Measurements from ENCODE around the gene MAP3K14.

DNA sequence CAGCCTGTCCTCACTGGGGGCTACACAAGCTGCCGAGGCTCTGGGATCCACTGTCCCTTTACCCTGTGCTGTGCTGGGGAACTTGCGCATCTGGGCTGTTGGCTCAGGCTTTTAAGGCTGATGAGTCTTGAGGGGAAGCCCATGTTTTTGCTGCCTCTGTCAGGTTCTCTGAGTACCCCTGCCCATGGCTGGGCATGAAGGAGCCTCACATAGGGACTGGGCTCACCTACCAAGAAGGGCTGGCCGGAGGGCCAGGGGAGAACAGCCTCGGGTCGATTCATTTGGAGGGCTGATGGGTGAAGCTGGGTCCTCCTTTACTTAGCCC is 80.6 kb downstream of the MAP3K14 start:
- TF ChIP-seq, protein P1, sequence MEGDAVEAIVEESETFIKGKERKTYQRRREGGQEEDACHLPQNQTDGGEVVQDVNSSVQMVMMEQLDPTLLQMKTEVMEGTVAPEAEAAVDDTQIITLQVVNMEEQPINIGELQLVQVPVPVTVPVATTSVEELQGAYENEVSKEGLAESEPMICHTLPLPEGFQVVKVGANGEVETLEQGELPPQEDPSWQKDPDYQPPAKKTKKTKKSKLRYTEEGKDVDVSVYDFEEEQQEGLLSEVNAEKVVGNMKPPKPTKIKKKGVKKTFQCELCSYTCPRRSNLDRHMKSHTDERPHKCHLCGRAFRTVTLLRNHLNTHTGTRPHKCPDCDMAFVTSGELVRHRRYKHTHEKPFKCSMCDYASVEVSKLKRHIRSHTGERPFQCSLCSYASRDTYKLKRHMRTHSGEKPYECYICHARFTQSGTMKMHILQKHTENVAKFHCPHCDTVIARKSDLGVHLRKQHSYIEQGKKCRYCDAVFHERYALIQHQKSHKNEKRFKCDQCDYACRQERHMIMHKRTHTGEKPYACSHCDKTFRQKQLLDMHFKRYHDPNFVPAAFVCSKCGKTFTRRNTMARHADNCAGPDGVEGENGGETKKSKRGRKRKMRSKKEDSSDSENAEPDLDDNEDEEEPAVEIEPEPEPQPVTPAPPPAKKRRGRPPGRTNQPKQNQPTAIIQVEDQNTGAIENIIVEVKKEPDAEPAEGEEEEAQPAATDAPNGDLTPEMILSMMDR (IDR thresholded peaks at IDR 0.05), result no peak
- TF ChIP-seq EZH2 (IDR thresholded peaks at IDR 0.05) (no peak), EZH2phosphoT487 (IDR thresholded peaks at IDR 0.05) (no peak)

Measured in neural progenitor cell (in vitro differentiated cells).